ENCODE measurements around the gene SCUBE1. TPM values are rescaled to one million over a fixed set of nuclear protein-coding genes. Genes with fewer than 3 reads are reported as not detected.

SCUBE1 gene
- total and polyA plus RNA-seq, 2 of the 4 experiments (the other 2 are of a cell fraction), result not detected

- no peaks in the 10 kb centered on the region for H3K9me3 ChIP-seq (ENCODE audit: control insufficient read depth, insufficient read depth, low read length)
- H4K20me1 ChIP-seq (ENCODE audit: insufficient read depth, low read length), result no peaks in the 10 kb centered on the region
- H2BK5ac ChIP-seq (ENCODE audit: low read depth, low read length, poor library complexity, severe bottlenecking), result no peak overlapping the region
- no peak overlapping the region for H3K4ac ChIP-seq (ENCODE audit: low read depth, low read length)
- no peaks in the 10 kb centered on the region for H3K9me1 ChIP-seq (ENCODE audit: insufficient read depth, low read length)
- H3K14ac ChIP-seq (replicated peaks; ENCODE audit: low read depth, low read length), result no peak overlapping the region
- ChIA-PET POLR2A (ENCODE audit: unreplicated experiment) (no interaction called here), CTCF (no interaction called here)
- H4K91ac ChIP-seq (ENCODE audit: insufficient read depth, low read depth, low read length), result no peak overlapping the region
- H2AK5ac ChIP-seq (ENCODE audit: low read depth, low read length), result no peak overlapping the region
- intact Hi-C loops (cut with micrococcal nuclease), result no loop called here
- BruUV-seq (replicated peaks), result no TSS peak
- no peak overlapping the region for H2AK9ac ChIP-seq (replicated peaks; ENCODE audit: low read depth, low read length, poor library complexity)
- H3K23ac ChIP-seq (ENCODE audit: low read depth, low read length), result no peak overlapping the region
- DNase-seq, result peak; percentile 22
- H3K36me3 ChIP-seq (ENCODE audit: control insufficient read depth, insufficient read depth, low read length), result no peaks in the 10 kb centered on the region
- peaks cover 30% of the 10 kb centered on the region for H3K27me3 ChIP-seq (ENCODE audit: control insufficient read depth, insufficient read depth, low read length)
- dilution Hi-C loops (cut with HindIII; ENCODE audit: low sequenced_read_pairs, unreplicated experiment), result no loop called here
- no peak overlapping the region for H2BK120ac ChIP-seq (ENCODE audit: low read depth, low read length)
- no peak for TF ChIP-seq FOS (IDR thresholded peaks at IDR 0.05; ENCODE audit: low read depth, low read length)
- 0 out of 2 replicates have a peak, but pooled peaks have one; percentile 12 for TF ChIP-seq RAD21 (IDR thresholded peaks at IDR 0.05; ENCODE audit: low read length)
- H2BK20ac ChIP-seq (ENCODE audit: low read depth, low read length), result no peak overlapping the region
- in situ Hi-C loops (cut with MboI; ENCODE audit: low sequenced_read_pairs), result no loop called here
- H3K18ac ChIP-seq (ENCODE audit: low read depth, low read length), result no peak overlapping the region
- H2BK15ac ChIP-seq (ENCODE audit: low read depth, low read length), result no peak overlapping the region
- H3K27ac ChIP-seq (ENCODE audit: insufficient read depth, low read length), result no peak overlapping the region
- H4K8ac ChIP-seq (ENCODE audit: low read depth in 2 of 2, low read length in 2 of 2), result no peak overlapping the region
- peak overlapping the region; percentile 70 for H2AFZ ChIP-seq (replicated peaks; ENCODE audit: low read length, poor library complexity)
- no peaks in the 10 kb centered on the region for H3K79me1 ChIP-seq (ENCODE audit: low read depth in 1 of 2, low read length in 2 of 2)
- H4K5ac ChIP-seq (ENCODE audit: low read depth, low read length), result no peak overlapping the region
- peak; percentile 83 for ATAC-seq (ENCODE audit: low read depth)
- 45% methylated on average over 4 of the region's 19 CpGs; no CpG with 5 or more reads in 1 of the 2 experiments for WGBS, 2 experiments (ENCODE audit: extremely low coverage in 2 of 2, insufficient read length in 1 of 2)
- H3K56ac ChIP-seq (ENCODE audit: extremely low read depth, insufficient read depth, low read length), result no peak overlapping the region
- H3K4me2 ChIP-seq (ENCODE audit: low read depth, low read length), result no peak overlapping the region
- no peaks in the 10 kb centered on the region; the same call in 1 of the 2 replicates for H3K4me1 ChIP-seq (ENCODE audit: control insufficient read depth, insufficient read depth, low read length)
- H3K9ac ChIP-seq (ENCODE audit: low read depth, low read length), result no peak overlapping the region
- H3K4me3 ChIP-seq (ENCODE audit: insufficient read depth, low read depth, low read length), result no peak overlapping the region
These were observed 116.6 kb downstream of the SCUBE1 start for GRCh38 chr22:43226377-43227238.

Measured in IMR-90 (cell line).